WERI-Rb-1 (cell line): ENCODE results near the gene ZYG11B.
A peak's percentile ranks its signal among the peaks of the same experiment; 100 is the strongest.
"Not testable (repeated sequence)": the region's sequence is repeated elsewhere in the genome, so short reads cannot be mapped to it uniquely, and the experiment has no call there.

ENCODE experiments used
- DNase-seq: peaks from one replicate; pipeline ENCODE4 v3.0.0-alpha.2; 2020
- H3K27ac ChIP-seq: fragments of 250-450 bp; sonication (Bioruptor Pico); 2 replicates; pipeline ENCODE4 v1.5.1; 2020; ENCODE audit warnings: mild to moderate bottlenecking, moderate library complexity
- H3K27me3 ChIP-seq: fragments of 250-450 bp; sonication (Bioruptor Pico); 2 replicates; pipeline ENCODE4 v1.5.1; 2021; ENCODE audit warnings: mild to moderate bottlenecking, low read depth, moderate library complexity; ENCODE audit not compliant: insufficient read depth, severe bottlenecking
- H3K36me3 ChIP-seq: fragments of 250-450 bp; sonication (Bioruptor Pico); 2 replicates; pipeline ENCODE4 v1.5.1; 2020; ENCODE audit warnings: mild to moderate bottlenecking, moderate library complexity
- H3K4me3 ChIP-seq: 2 replicates; pipeline ENCODE4 v1.5.1; 2011; ENCODE audit warnings: low read depth, mild to moderate bottlenecking, control low read depth, low read length
- H3K9me3 ChIP-seq: fragments of 250-450 bp; sonication (Bioruptor Pico); 2 replicates; pipeline ENCODE4 v1.5.1; 2021; ENCODE audit warnings: mild to moderate bottlenecking, moderate library complexity; ENCODE audit not compliant: severe bottlenecking
- CTCF ChIP-seq: IDR thresholded peaks from 2 replicates; pipeline ENCODE4 v1.5.1; 2011; ENCODE audit warnings: low read depth, mild to moderate bottlenecking, control low read depth, inconsistent platforms, low read length

The ZYG11B gene

GRCh38 chr1:52723260-52723659 lies 3.0 kb upstream of the ZYG11B start:
- Histone ChIP-seq H3K4me3 (no peak overlapping the region), H3K27ac (no peak overlapping the region), H3K27me3 (no peaks in the 10 kb centered on the region), H3K9me3 (no peaks in the 10 kb centered on the region), H3K36me3 (no peaks in the 10 kb centered on the region; the same call in 1 of the 2 replicates)
- no peak for DNase-seq
- no peak for TF ChIP-seq CTCF

GRCh38 chr1:52725903-52726264 lies 369 bp upstream of the ZYG11B start:
- Histone ChIP-seq H3K27ac (no peak overlapping the region; the same call in 1 of the 2 replicates), H3K27me3 (no peaks in the 10 kb centered on the region), H3K4me3 (peak overlapping the region; percentile 43), H3K36me3 (no peaks in the 10 kb centered on the region; the same call in 1 of the 2 replicates), H3K9me3 (no peaks in the 10 kb centered on the region)
- no peak for TF ChIP-seq CTCF
- no peak for DNase-seq

GRCh38 chr1:52727114-52727586 lies 897 bp downstream of the ZYG11B start:
- peak overlapping the region; percentile 94; the same call in 1 of the 2 replicates for H3K27ac ChIP-seq
- DNase-seq = no peak
- peak overlapping the region; percentile 66 for H3K4me3 ChIP-seq
- no peak for TF ChIP-seq CTCF
- H3K27me3 ChIP-seq = no peaks in the 10 kb centered on the region
- no peaks in the 10 kb centered on the region for H3K9me3 ChIP-seq
- H3K36me3 ChIP-seq = peaks cover 5% of the 10 kb centered on the region

GRCh38 chr1:52727956-52728656 lies 1.9 kb downstream of the ZYG11B start:
- TF ChIP-seq CTCF = no peak

DNA sequence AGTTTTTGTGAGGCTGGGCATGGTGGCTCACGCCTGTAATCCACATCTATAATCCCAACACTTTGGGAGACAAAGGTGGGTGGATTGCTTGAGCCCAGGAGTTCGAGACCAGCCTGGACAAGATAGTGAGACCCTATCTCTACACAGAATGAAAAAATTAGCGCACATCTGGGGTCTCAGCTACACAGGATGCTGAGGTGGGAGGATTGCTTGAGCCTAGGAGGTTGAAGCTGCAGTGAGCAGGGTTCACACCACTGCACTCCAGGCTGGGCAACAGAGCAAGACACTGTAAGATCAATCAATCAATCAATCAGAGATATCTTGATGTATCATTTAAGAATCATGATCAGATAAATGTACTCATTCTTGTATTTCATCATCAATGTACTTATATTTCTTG lies 7.1 kb downstream of the ZYG11B start:
- Histone ChIP-seq H3K4me3 (no peak overlapping the region), H3K9me3 (no peaks in the 10 kb centered on the region), H3K27ac (no peak overlapping the region), H3K27me3 (no peaks in the 10 kb centered on the region), H3K36me3 (peaks cover 11% of the 10 kb centered on the region)
- TF ChIP-seq CTCF = no peak
- DNase-seq = no peak

More at GRCh38 chr1:52727956-52728656, 1.9 kb downstream of the ZYG11B start:
- Histone ChIP-seq H3K36me3 (peaks cover 6% of the 10 kb centered on the region), H3K27me3 (no peaks in the 10 kb centered on the region), H3K4me3 (no peak overlapping the region), H3K9me3 (no peaks in the 10 kb centered on the region), H3K27ac (no peak overlapping the region)
- DNase-seq = no peak

DNA sequence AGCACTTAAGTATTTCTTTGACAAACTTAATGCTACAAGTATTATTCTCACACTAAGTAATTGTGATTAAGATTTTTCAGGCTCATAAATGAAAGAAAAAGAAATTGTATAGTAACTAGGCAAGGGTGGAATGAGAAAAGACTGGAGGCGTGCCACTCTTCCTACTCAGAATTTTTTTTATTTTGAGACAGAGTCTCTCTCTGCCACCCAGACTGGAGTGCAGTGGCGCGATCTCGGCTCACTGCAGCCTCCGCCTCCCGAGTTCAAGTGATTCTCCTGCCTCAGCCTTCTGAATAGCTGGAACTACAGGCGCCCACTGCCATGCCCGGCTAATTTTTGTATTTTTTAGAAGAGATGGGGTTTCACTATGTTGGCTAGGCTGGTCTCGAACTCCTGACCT lies 9.1 kb downstream of the ZYG11B start:
- not testable (repeated sequence) for H3K27ac ChIP-seq, H3K4me3 ChIP-seq, H3K9me3 ChIP-seq, DNase-seq, H3K27me3 ChIP-seq
- peaks cover 11% of the 10 kb centered on the region for H3K36me3 ChIP-seq
